Keratinocyte (primary cell): ENCODE data around the gene CCRL2. TPM values are rescaled to one million over a fixed set of nuclear protein-coding genes. Genes with fewer than 3 reads are reported as not detected.
A peak's percentile ranks its signal among the peaks of the same experiment; 100 is the strongest.
"Not testable (repeated sequence)": the region's sequence is repeated elsewhere in the genome, so short reads cannot be mapped to it uniquely, and the experiment has no call there.

Experiments used
- DNase-seq: peaks from one replicate; pipeline ENCODE4 v3.0.0-alpha.2; 2011; ENCODE audit warnings: low read depth, missing footprints, low spot score
- FAIRE-seq: peaks from 2 replicates; lab custom pipeline; 2011; peaks lifted over from hg19 to GRCh38; lab: Jason Lieb, UNC
- H2AFZ ChIP-seq: 2 replicates; pipeline ENCODE4 v1.6.0; 2012; ENCODE audit warnings: low read length, control low read depth, inconsistent platforms; ENCODE audit not compliant: control insufficient read depth
- H3K27ac ChIP-seq: 2 replicates; pipeline ENCODE4 v1.5.1; 2011; ENCODE audit warnings: low read length; ENCODE audit not compliant: control insufficient read depth, insufficient read depth
- H3K27me3 ChIP-seq: 3 replicates; pipeline ENCODE4 v1.6.0; 2011; ENCODE audit warnings: low read length; ENCODE audit not compliant: control insufficient read depth, insufficient read depth; ENCODE audit errors: extremely low read depth
- H3K36me3 ChIP-seq, 2 experiments: 2 replicates in 1 of 2; 3 replicates in 1 of 2; pipeline ENCODE4 v1.5.1; 2011; ENCODE audit warnings: low read length in 2 of 2, mild to moderate bottlenecking in 1 of 2; ENCODE audit not compliant: control insufficient read depth in 2 of 2, insufficient read depth in 2 of 2; ENCODE audit errors: extremely low read depth in 1 of 2
- H3K4me1 ChIP-seq: 3 replicates; pipeline ENCODE4 v1.5.1; 2011; ENCODE audit warnings: low read length; ENCODE audit not compliant: control insufficient read depth, insufficient read depth; ENCODE audit errors: extremely low read depth
- H3K4me2 ChIP-seq: 3 replicates; pipeline ENCODE4 v1.6.0; 2011; ENCODE audit warnings: low read depth, low read length; ENCODE audit not compliant: control insufficient read depth, insufficient read depth; ENCODE audit errors: extremely low read depth
- H3K4me3 ChIP-seq, 3 experiments: fragments of 200-600 bp in 1 of 3; sonication (generic) in 1 of 3; 2 replicates in 2 of 3; 3 replicates in 1 of 3; pipeline ENCODE4 v1.5.1; 2011 to 2016; ENCODE audit warnings: low read length in 3 of 3, mild to moderate bottlenecking in 3 of 3, control low read depth in 2 of 3, inconsistent platforms in 1 of 3, low read depth in 1 of 3, mixed read lengths in 1 of 3, mixed run types in 1 of 3, moderate library complexity in 1 of 3; ENCODE audit not compliant: control insufficient read depth in 2 of 3, insufficient read depth in 2 of 3; ENCODE audit errors: extremely low read depth in 1 of 3
- H3K79me2 ChIP-seq: 2 replicates; pipeline ENCODE4 v1.6.0; 2012; ENCODE audit warnings: low read length; ENCODE audit not compliant: control insufficient read depth, insufficient read depth
- H3K9ac ChIP-seq: 3 replicates; pipeline ENCODE4 v1.6.0; 2011; ENCODE audit warnings: low read length; ENCODE audit not compliant: control insufficient read depth, insufficient read depth; ENCODE audit errors: extremely low read depth
- H3K9me1 ChIP-seq: 3 replicates; pipeline ENCODE4 v1.6.0; 2011; ENCODE audit warnings: low read length; ENCODE audit not compliant: control insufficient read depth, insufficient read depth; ENCODE audit errors: extremely low read depth
- H3K9me3 ChIP-seq: 2 replicates; pipeline ENCODE4 v1.5.1; 2012; ENCODE audit warnings: low read depth, low read length; ENCODE audit not compliant: control insufficient read depth
- H4K20me1 ChIP-seq: 3 replicates; pipeline ENCODE4 v1.6.0; 2011; ENCODE audit warnings: low read length; ENCODE audit not compliant: control insufficient read depth, insufficient read depth; ENCODE audit errors: extremely low read depth
- EZH2 ChIP-seq: IDR thresholded peaks from one replicate; pipeline ENCODE4 v1.6.1; 2012; ENCODE audit warnings: inconsistent platforms, mild to moderate bottlenecking, low read length, moderate library complexity
- dilution Hi-C: fragments of 300-500 bp; cut with MboI; formaldehyde crosslinking; loops from one replicate; pipeline ENCODE4 v1.7.0; 2020; ENCODE audit warnings: low sequenced_read_pairs; ENCODE audit not compliant: extremely low pct_ligation_motif_present
- polyA plus RNA-seq, 5 experiments: library from polyadenylated mRNA; depleted of rRNA in 3 of 5; stranded (reverse) in 3 of 5; stranded (forward) in 1 of 5; unstranded in 1 of 5; fragments of >200 nt; gene quantifications; 1 replicate in 1 of 5; 2 replicates in 3 of 5; 3 replicates in 1 of 5; pipeline versions ENCODE4 v1.2.1 to v1.2.3, GENCODE V29; 2011 to 2012; ENCODE audit warnings: missing spikeins in 2 of 5, low read depth in 1 of 5, low replicate concordance in 1 of 5
- TF ChIP-seq, protein P1 (sequence below), 3 experiments: IDR thresholded peaks in 1 of 3; conservative IDR thresholded peaks in 1 of 3; optimal IDR thresholded peaks in 1 of 3; 2 replicates in 2 of 3; 3 replicates in 1 of 3; pipeline versions ENCODE3 to v1.5.1; 2011; ENCODE audit warnings: low read length in 3 of 3, mild to moderate bottlenecking in 3 of 3, moderate library complexity in 2 of 3, control low read depth in 1 of 3, inconsistent platforms in 1 of 3; ENCODE audit not compliant: insufficient read depth in 2 of 3; ENCODE audit errors: extremely low read depth in 1 of 3

CCRL2 gene
- polyA plus RNA-seq, 1 donor (not counting 4 experiments of a cell fraction or from before 2014, with no cell fraction given): not detected

GRCh38 chr3:46427404-46427803, 20.3 kb downstream of the CCRL2 start:
- H3K9ac ChIP-seq, H3K4me3 ChIP-seq, H3K36me3 ChIP-seq, FAIRE-seq, H4K20me1 ChIP-seq, H2AFZ ChIP-seq, H3K27ac ChIP-seq, H3K9me1 ChIP-seq, dilution Hi-C loops, DNase-seq, H3K4me2 ChIP-seq, H3K9me3 ChIP-seq, H3K27me3 ChIP-seq, H3K79me2 ChIP-seq: not testable (repeated sequence)
- H3K4me1 ChIP-seq: peaks cover 42% of the 10 kb centered on the region
- TF ChIP-seq, protein P1, sequence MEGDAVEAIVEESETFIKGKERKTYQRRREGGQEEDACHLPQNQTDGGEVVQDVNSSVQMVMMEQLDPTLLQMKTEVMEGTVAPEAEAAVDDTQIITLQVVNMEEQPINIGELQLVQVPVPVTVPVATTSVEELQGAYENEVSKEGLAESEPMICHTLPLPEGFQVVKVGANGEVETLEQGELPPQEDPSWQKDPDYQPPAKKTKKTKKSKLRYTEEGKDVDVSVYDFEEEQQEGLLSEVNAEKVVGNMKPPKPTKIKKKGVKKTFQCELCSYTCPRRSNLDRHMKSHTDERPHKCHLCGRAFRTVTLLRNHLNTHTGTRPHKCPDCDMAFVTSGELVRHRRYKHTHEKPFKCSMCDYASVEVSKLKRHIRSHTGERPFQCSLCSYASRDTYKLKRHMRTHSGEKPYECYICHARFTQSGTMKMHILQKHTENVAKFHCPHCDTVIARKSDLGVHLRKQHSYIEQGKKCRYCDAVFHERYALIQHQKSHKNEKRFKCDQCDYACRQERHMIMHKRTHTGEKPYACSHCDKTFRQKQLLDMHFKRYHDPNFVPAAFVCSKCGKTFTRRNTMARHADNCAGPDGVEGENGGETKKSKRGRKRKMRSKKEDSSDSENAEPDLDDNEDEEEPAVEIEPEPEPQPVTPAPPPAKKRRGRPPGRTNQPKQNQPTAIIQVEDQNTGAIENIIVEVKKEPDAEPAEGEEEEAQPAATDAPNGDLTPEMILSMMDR (optimal IDR thresholded peaks at IDR 0.05 in 1 of 3, IDR thresholded peaks at IDR 0.05 in 1 of 3, conservative IDR thresholded peaks at IDR 0.05 in 1 of 3; ENCODE audit: extremely low read depth in 1 of 3, insufficient read depth in 2 of 3, low read length in 3 of 3): peak in 1 of 3 experiments; percentile 6

- TF ChIP-seq, protein P1 (optimal IDR thresholded peaks at IDR 0.05 in 1 of 3, IDR thresholded peaks at IDR 0.05 in 1 of 3, conservative IDR thresholded peaks at IDR 0.05 in 1 of 3; ENCODE audit: extremely low read depth in 1 of 3, insufficient read depth in 2 of 3, low read length in 3 of 3): peak in 1 of 3 experiments; percentile 38
- TF ChIP-seq EZH2: no peak
- Histone ChIP-seq H3K9me3 (no peaks in the 10 kb centered on the region), H3K27ac (peak overlapping the region; percentile 92), H3K79me2 (no peaks in the 10 kb centered on the region), H3K4me3 (no peak overlapping the region), H4K20me1 (no peaks in the 10 kb centered on the region), H3K27me3 (no peaks in the 10 kb centered on the region), H3K9ac (no peak overlapping the region), H3K9me1 (no peaks in the 10 kb centered on the region), H3K4me2 (no peak overlapping the region), H3K36me3 (no peaks in the 10 kb centered on the region), H2AFZ (no peak overlapping the region), H3K4me1 (peaks cover 38% of the 10 kb centered on the region)
- dilution Hi-C loops: no loop called here
- FAIRE-seq (peak; percentile 48), DNase-seq (no peak)
Measured at GRCh38 chr3:46427916-46428833, 21.1 kb downstream of the CCRL2 start.
